Heart left ventricle (tissue), 13 donors: ENCODE results near the gene FOXO6.

Source experiments
- POLR2A ChIP-seq, 2 donors: fragments of 450-650 bp; IDR thresholded peaks; one replicate each; pipeline ENCODE4 v1.6.1; 2017; ENCODE audit warnings: antibody characterized with exemption in 2 of 2, mild to moderate bottlenecking in 2 of 2, moderate library complexity in 2 of 2
- TF ChIP-seq, protein P1 (sequence below), 12 donors: fragments of 200-600 bp; sonication (generic) in 4 of 12; IDR thresholded peaks; one replicate each; pipeline versions ENCODE4 v1.5.0 to v1.8.0; 2018 to 2022; ENCODE audit warnings: antibody characterized with exemption in 12 of 12, mild to moderate bottlenecking in 5 of 12
- donor health status: ischemic (EF 13 %, LVEDD 7.1; RV severe dilation, severe dysfunction).
- donor health status: DM: no; HTN: yes; CAD: no.
- donor health status: DM: no; HTN: no; CAD: no.
- donor health status: ischemic (EF 25% LVEDD 6.9; RV normal size, moderate dysfunction).
- donor health status: ischemic (EF 25% LVEDD 5.7; RV mildly dilated, moderate dysfunction).
- donor health status: ischemic (EF 35%, LVEDD 5.7; RV mildly dilated, moderate dysfunction).
- donor health status: nonischemic (EF 11% LVEDD 7.7; RV severe dilation, severe dysfunction).
- donor health status: DM: yes; HTN: yes; CAD: no.
- donor health status: PGD.
- donor health status: ischemic (EF 29% LVEDD 5.4; RV normal size, mild dysfunction).
- donor health status: nonischemic (EF 23%, LVEDD 6.1; RV moderate dilation, normal function).

- TF ChIP-seq, protein P1, sequence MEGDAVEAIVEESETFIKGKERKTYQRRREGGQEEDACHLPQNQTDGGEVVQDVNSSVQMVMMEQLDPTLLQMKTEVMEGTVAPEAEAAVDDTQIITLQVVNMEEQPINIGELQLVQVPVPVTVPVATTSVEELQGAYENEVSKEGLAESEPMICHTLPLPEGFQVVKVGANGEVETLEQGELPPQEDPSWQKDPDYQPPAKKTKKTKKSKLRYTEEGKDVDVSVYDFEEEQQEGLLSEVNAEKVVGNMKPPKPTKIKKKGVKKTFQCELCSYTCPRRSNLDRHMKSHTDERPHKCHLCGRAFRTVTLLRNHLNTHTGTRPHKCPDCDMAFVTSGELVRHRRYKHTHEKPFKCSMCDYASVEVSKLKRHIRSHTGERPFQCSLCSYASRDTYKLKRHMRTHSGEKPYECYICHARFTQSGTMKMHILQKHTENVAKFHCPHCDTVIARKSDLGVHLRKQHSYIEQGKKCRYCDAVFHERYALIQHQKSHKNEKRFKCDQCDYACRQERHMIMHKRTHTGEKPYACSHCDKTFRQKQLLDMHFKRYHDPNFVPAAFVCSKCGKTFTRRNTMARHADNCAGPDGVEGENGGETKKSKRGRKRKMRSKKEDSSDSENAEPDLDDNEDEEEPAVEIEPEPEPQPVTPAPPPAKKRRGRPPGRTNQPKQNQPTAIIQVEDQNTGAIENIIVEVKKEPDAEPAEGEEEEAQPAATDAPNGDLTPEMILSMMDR (IDR thresholded peaks at IDR 0.05): no peak
- no peak for TF ChIP-seq POLR2A (IDR thresholded peaks at IDR 0.05)
Measured at GRCh38 chr1:41420351-41420750, 59.1 kb downstream of the FOXO6 start.
